HAP-1 (cell line): ENCODE data around the gene MICALL2.

Experiments used
- DNase-seq, 2 experiments: peaks; one replicate each; pipeline ENCODE4 v3.0.0-alpha.2; 2016 to 2020; ENCODE audit warnings: low spot score in 2 of 2
- H3K27me3 ChIP-seq: fragments of 250-450 bp; sonication (Bioruptor Pico); 2 replicates; pipeline ENCODE4 v1.5.1; 2020; ENCODE audit warnings: low read depth, mild to moderate bottlenecking, moderate library complexity
- H3K36me3 ChIP-seq: fragments of 250-450 bp; sonication (Bioruptor Pico); replicated peaks from 2 replicates; pipeline ENCODE4 v1.5.1; 2020; ENCODE audit warnings: mild to moderate bottlenecking
- H3K4me1 ChIP-seq: fragments of 250-450 bp; sonication (Bioruptor Pico); 2 replicates; pipeline ENCODE4 v1.5.1; 2020; ENCODE audit warnings: mild to moderate bottlenecking
- H3K4me3 ChIP-seq: fragments of 250-450 bp; sonication (Bioruptor Pico); 2 replicates; pipeline ENCODE4 v1.5.1; 2020; ENCODE audit warnings: mild to moderate bottlenecking, moderate library complexity
- H3K9me3 ChIP-seq: fragments of 250-450 bp; sonication (Bioruptor Pico); 2 replicates; pipeline ENCODE4 v1.5.1; 2020; ENCODE audit warnings: mild to moderate bottlenecking, moderate library complexity
- in situ Hi-C: fragments of 300-500 bp; cut with MboI; formaldehyde crosslinking; loops from 3 replicates; pipeline ENCODE4 v1.14.3; 2020; ENCODE audit warnings: low sequenced_read_pairs, inconsistent platforms, mixed read lengths

MICALL2 gene

GRCh38 chr7:1468643-1469298, 9.5 kb upstream of the MICALL2 start:
- DNase-seq, result no peak
- Histone ChIP-seq H3K36me3 (peaks cover 20% of the 10 kb centered on the region), H3K4me3 (no peak overlapping the region), H3K27me3 (no peaks in the 10 kb centered on the region), H3K9me3 (no peaks in the 10 kb centered on the region), H3K4me1 (no peaks in the 10 kb centered on the region; the same call in 1 of the 2 replicates)
- in situ Hi-C loops, result no loop called here

GRCh38 chr7:1468203-1468602, 8.9 kb upstream of the MICALL2 start:
- Histone ChIP-seq H3K9me3 (no peaks in the 10 kb centered on the region), H3K4me1 (no peaks in the 10 kb centered on the region; the same call in 1 of the 2 replicates), H3K4me3 (no peak overlapping the region), H3K27me3 (no peaks in the 10 kb centered on the region), H3K36me3 (peaks cover 14% of the 10 kb centered on the region)
- DNase-seq, result no peak
- in situ Hi-C loops, result no loop called here

GRCh38 chr7:1466524-1467271, 7.4 kb upstream of the MICALL2 start:
- Histone ChIP-seq H3K4me3 (no peak overlapping the region), H3K9me3 (no peaks in the 10 kb centered on the region), H3K36me3 (peaks cover 11% of the 10 kb centered on the region), H3K4me1 (no peaks in the 10 kb centered on the region; the same call in 1 of the 2 replicates), H3K27me3 (no peaks in the 10 kb centered on the region)
- in situ Hi-C loops, result no loop called here
- peak; percentile 9 to 78 for DNase-seq

- Histone ChIP-seq H3K4me3 (no peak overlapping the region), H3K27me3 (no peaks in the 10 kb centered on the region), H3K4me1 (peaks cover 3% of the 10 kb centered on the region; the same call in 1 of the 2 replicates), H3K9me3 (no peaks in the 10 kb centered on the region), H3K36me3 (no peaks in the 10 kb centered on the region)
- in situ Hi-C loops, result no loop called here
- DNase-seq, result no peak
Observed at GRCh38 chr7:1464694-1465093, 5.4 kb upstream of the MICALL2 start.

GRCh38 chr7:1463676-1464223, 4.5 kb upstream of the MICALL2 start:
- H3K27me3 ChIP-seq, result no peaks in the 10 kb centered on the region
- DNase-seq, result no peak
- H3K4me3 ChIP-seq, result no peak overlapping the region
- in situ Hi-C loops, result no loop called here
- peaks cover 3% of the 10 kb centered on the region for H3K4me1 ChIP-seq
- H3K9me3 ChIP-seq, result no peaks in the 10 kb centered on the region
- no peaks in the 10 kb centered on the region for H3K36me3 ChIP-seq

- H3K36me3 ChIP-seq, result no peaks in the 10 kb centered on the region
- H3K4me1 ChIP-seq, result peaks cover 3% of the 10 kb centered on the region
- DNase-seq, result no peak
- no peaks in the 10 kb centered on the region for H3K27me3 ChIP-seq
- in situ Hi-C loops, result no loop called here
- H3K4me3 ChIP-seq, result no peak overlapping the region
- H3K9me3 ChIP-seq, result no peaks in the 10 kb centered on the region
Observed at GRCh38 chr7:1461646-1462375, 2.5 kb upstream of the MICALL2 start.

GRCh38 chr7:1460821-1461645, 1.8 kb upstream of the MICALL2 start:
- Histone ChIP-seq H3K9me3 (no peaks in the 10 kb centered on the region), H3K36me3 (no peaks in the 10 kb centered on the region), H3K4me3 (no peak overlapping the region), H3K4me1 (peaks cover 3% of the 10 kb centered on the region; the same call in 1 of the 2 replicates), H3K27me3 (no peaks in the 10 kb centered on the region)
- in situ Hi-C loops, result no loop called here
- DNase-seq, result peak in 1 of 2 experiments; percentile 25

- in situ Hi-C loops, result no loop called here
Observed at GRCh38 chr7:1459920-1460820, 900 bp upstream of the MICALL2 start.

GRCh38 chr7:1459512-1459892, 232 bp upstream of the MICALL2 start:
- in situ Hi-C loops, result no loop called here
- H3K36me3 ChIP-seq, result no peaks in the 10 kb centered on the region
- DNase-seq, result peak; percentile 90 to 100
- no peaks in the 10 kb centered on the region for H3K9me3 ChIP-seq
- H3K4me1 ChIP-seq, result peaks cover 3% of the 10 kb centered on the region; the same call in 1 of the 2 replicates
- H3K27me3 ChIP-seq, result no peaks in the 10 kb centered on the region
- peak overlapping the region; percentile 42 for H3K4me3 ChIP-seq

More at GRCh38 chr7:1459920-1460820, 900 bp upstream of the MICALL2 start:
- Histone ChIP-seq H3K36me3 (no peaks in the 10 kb centered on the region), H3K4me1 (peaks cover 3% of the 10 kb centered on the region; the same call in 1 of the 2 replicates), H3K9me3 (no peaks in the 10 kb centered on the region), H3K4me3 (peak overlapping the region; percentile 26), H3K27me3 (no peaks in the 10 kb centered on the region)
- no peak for DNase-seq

- in situ Hi-C loops, result no loop called here
- Histone ChIP-seq H3K27me3 (no peaks in the 10 kb centered on the region), H3K4me1 (peaks cover 3% of the 10 kb centered on the region; the same call in 1 of the 2 replicates), H3K4me3 (peak overlapping the region; percentile 42), H3K36me3 (no peaks in the 10 kb centered on the region), H3K9me3 (no peaks in the 10 kb centered on the region)
- DNase-seq, result no peak
Observed at GRCh38 chr7:1457949-1458682, 1.2 kb downstream of the MICALL2 start.

GRCh38 chr7:1457059-1457948, 2.0 kb downstream of the MICALL2 start:
- in situ Hi-C loops, result no loop called here
- Histone ChIP-seq H3K27me3 (no peaks in the 10 kb centered on the region), H3K36me3 (no peaks in the 10 kb centered on the region), H3K4me3 (no peak overlapping the region), H3K9me3 (no peaks in the 10 kb centered on the region), H3K4me1 (peaks cover 3% of the 10 kb centered on the region; the same call in 1 of the 2 replicates)
- DNase-seq, result no peak
